Tibial nerve (tissue), 4 donors: ENCODE data around the gene KMT5C.

ENCODE experiments used
- CTCF ChIP-seq, 5 experiments: fragments of 200-600 bp in 3 of 5; fragments of 450-650 bp in 2 of 5; sonication (generic) in 3 of 5; IDR thresholded peaks; one replicate each; pipeline ENCODE4 v1.5.1; 2016 to 2019; ENCODE audit warnings: antibody characterized with exemption in 5 of 5, mild to moderate bottlenecking in 3 of 5, moderate library complexity in 2 of 5
- EP300 ChIP-seq, 2 donors: sonication (generic); formaldehyde crosslinking; IDR thresholded peaks; one replicate each; pipeline ENCODE4 v1.6.1; 2017; ENCODE audit warnings: antibody characterized with exemption in 2 of 2, mild to moderate bottlenecking in 1 of 2

- TF ChIP-seq CTCF (IDR thresholded peaks at IDR 0.05) (no peak), EP300 (IDR thresholded peaks at IDR 0.05) (no peak)
These were observed 25.3 kb upstream of the KMT5C start for GRCh38 chr19:55314396-55314795.
